ENCODE data around the gene TMEM53. TPM values are rescaled to one million over a fixed set of nuclear protein-coding genes. Genes with fewer than 3 reads are reported as not detected.

TMEM53 gene
- total RNA-seq, 1 donor from 2014 or later: 3.4 TPM

GRCh38 chr1:44631647-44632539, 42.4 kb downstream of the TMEM53 start:
- intact Hi-C loops (cut with micrococcal nuclease): loop anchor here (1.0 kb wide), 1 partner anchor 42 kb away; the partner anchor contains the start of genes ARMH1 and TMEM53

GRCh38 chr1:44631333-44631646, 43.0 kb downstream of the TMEM53 start:
- intact Hi-C loops (cut with micrococcal nuclease): no loop called here

- intact Hi-C loops (cut with micrococcal nuclease): no loop called here
Measured at GRCh38 chr1:44630116-44630515, 44.2 kb downstream of the TMEM53 start.

GRCh38 chr1:44628962-44629756, 45.1 kb downstream of the TMEM53 start:
- intact Hi-C loops (cut with micrococcal nuclease): no loop called here

- intact Hi-C loops (cut with micrococcal nuclease): no loop called here
Measured at GRCh38 chr1:44625348-44625747, 48.9 kb downstream of the TMEM53 start.

GRCh38 chr1:44624268-44624901, 49.9 kb downstream of the TMEM53 start:
- intact Hi-C loops (cut with micrococcal nuclease): no loop called here

GRCh38 chr1:44621841-44622286, 52.4 kb downstream of the TMEM53 start:
- intact Hi-C loops (cut with micrococcal nuclease): no loop called here

GRCh38 chr1:44620072-44620471, 54.2 kb downstream of the TMEM53 start:
- intact Hi-C loops (cut with micrococcal nuclease): no loop called here

- intact Hi-C loops (cut with micrococcal nuclease): no loop called here
Measured at GRCh38 chr1:44619261-44619900, 54.9 kb downstream of the TMEM53 start.

- intact Hi-C loops (cut with micrococcal nuclease): no loop called here
Measured at GRCh38 chr1:44617703-44618029, 56.6 kb downstream of the TMEM53 start.

- intact Hi-C loops (cut with micrococcal nuclease): no loop called here
Measured at GRCh38 chr1:44616991-44617702, 57.1 kb downstream of the TMEM53 start.

- intact Hi-C loops (cut with micrococcal nuclease): no loop called here
Measured at GRCh38 chr1:44616284-44616990, 57.8 kb downstream of the TMEM53 start.

- intact Hi-C loops (cut with micrococcal nuclease): no loop called here
Measured at GRCh38 chr1:44613941-44614340, 60.3 kb downstream of the TMEM53 start.

GRCh38 chr1:44611866-44612265, 62.4 kb downstream of the TMEM53 start:
- intact Hi-C loops (cut with micrococcal nuclease): no loop called here

GRCh38 chr1:44611419-44611818, 62.9 kb downstream of the TMEM53 start:
- intact Hi-C loops (cut with micrococcal nuclease): no loop called here

- intact Hi-C loops (cut with micrococcal nuclease): no loop called here
Measured at GRCh38 chr1:44610527-44611148, 63.6 kb downstream of the TMEM53 start.

- intact Hi-C loops (cut with micrococcal nuclease): no loop called here
Measured at GRCh38 chr1:44609768-44610526, 64.3 kb downstream of the TMEM53 start.

GRCh38 chr1:44609412-44609767, 64.9 kb downstream of the TMEM53 start:
- intact Hi-C loops (cut with micrococcal nuclease): no loop called here

GRCh38 chr1:44608141-44608540, 66.1 kb downstream of the TMEM53 start:
- intact Hi-C loops (cut with micrococcal nuclease): no loop called here
